ENCODE data around the gene FERMT3. TPM values are rescaled to one million over a fixed set of nuclear protein-coding genes. Genes with fewer than 3 reads are reported as not detected.
A peak's percentile ranks its signal among the peaks of the same experiment; 100 is the strongest.

Gene FERMT3
- total and polyA plus RNA-seq, 2 of the 13 experiments (the other 11 are each of a cell fraction or from before 2014, with no cell fraction given): 0.29 TPM; not detected in 1

GRCh38 chr11:64234647-64235379 is 28.3 kb downstream of the FERMT3 start:
- POLR2A ChIA-PET: interaction anchor here (0.6 to 1.8 kb wide), 3 partner anchors 8 to 49 kb away, joined by 3 to 7 read pairs (median 6); partner anchors contain the start of genes NUDT22, STIP1 and TRPT1
- H3K36me3 ChIP-seq (replicated peaks in 1 of 2; ENCODE audit: control insufficient read depth in 1 of 2, insufficient read depth in 2 of 2, low read length in 2 of 2): no peaks in the 10 kb centered on the region; a peak in 1 of 5 replicates
- peak overlapping the region; percentile 43 for H3K27ac ChIP-seq (ENCODE audit: extremely low read length, insufficient read depth, low read length)
- H3K27me3 ChIP-seq (ENCODE audit: control insufficient read depth in 1 of 2, insufficient read depth in 2 of 2, low read length in 2 of 2): no peaks in the 10 kb centered on the region
- peak; percentile 50 for ATAC-seq
- BruUV-seq (replicated peaks): no TSS peak
- intact Hi-C loops (cut with micrococcal nuclease; ENCODE audit: unreplicated experiment) (no loop called here), in situ Hi-C loops (cut with HindIII; ENCODE audit: extremely low pct_ligation_motif_present, low pct_unique_long_range_greater_than_20kb) (no loop called here)
- no peaks in the 10 kb centered on the region for H3K9me3 ChIP-seq (ENCODE audit: low read length)
- WGBS (ENCODE audit: low lambda C conversion rate): 72% methylated on average over 3 of the region's 80 CpGs
- peaks cover 70% of the 10 kb centered on the region for H3K4me1 ChIP-seq (ENCODE audit: insufficient read depth, low read length)
- H3K79me2 ChIP-seq (ENCODE audit: insufficient read depth, low read length): peaks cover 3% of the 10 kb centered on the region
- H3K9ac ChIP-seq (ENCODE audit: insufficient read depth, low read depth, low read length): peak overlapping the region; percentile 58
- peak overlapping the region; percentile 60 to 80 (median 76) for H3K4me3 ChIP-seq (replicated peaks in 1 of 3; ENCODE audit: insufficient read depth in 1 of 3, low read depth in 2 of 3, low read length in 3 of 3)
- no peaks in the 10 kb centered on the region for H4K20me1 ChIP-seq (ENCODE audit: insufficient read depth, low read length)
- DNase-seq (ENCODE audit: low spot score): no peak
- H2AFZ ChIP-seq (ENCODE audit: low read length): no peak overlapping the region
- peak overlapping the region; percentile 76 for H3K4me2 ChIP-seq (ENCODE audit: low read depth, low read length)
- CTCF ChIA-PET (ENCODE audit: low intra/inter-chr PET ratio, low total read pairs): no interaction called here
- no peak for FAIRE-seq
- TF ChIP-seq KMT2A (CRISPR knock-in tag; IDR thresholded peaks at IDR 0.05): no peak
- peak; percentile 58; the same call in 1 of the 2 replicates for TF ChIP-seq ZNF160 (CRISPR knock-in tag; IDR thresholded peaks at IDR 0.05)
- TF ChIP-seq, protein P1, sequence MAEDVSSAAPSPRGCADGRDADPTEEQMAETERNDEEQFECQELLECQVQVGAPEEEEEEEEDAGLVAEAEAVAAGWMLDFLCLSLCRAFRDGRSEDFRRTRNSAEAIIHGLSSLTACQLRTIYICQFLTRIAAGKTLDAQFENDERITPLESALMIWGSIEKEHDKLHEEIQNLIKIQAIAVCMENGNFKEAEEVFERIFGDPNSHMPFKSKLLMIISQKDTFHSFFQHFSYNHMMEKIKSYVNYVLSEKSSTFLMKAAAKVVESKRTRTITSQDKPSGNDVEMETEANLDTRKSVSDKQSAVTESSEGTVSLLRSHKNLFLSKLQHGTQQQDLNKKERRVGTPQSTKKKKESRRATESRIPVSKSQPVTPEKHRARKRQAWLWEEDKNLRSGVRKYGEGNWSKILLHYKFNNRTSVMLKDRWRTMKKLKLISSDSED (CRISPR knock-in tag; IDR thresholded peaks at IDR 0.05): no peak
- no peak for TF ChIP-seq NR1H2 (CRISPR knock-in tag; IDR thresholded peaks at IDR 0.05; ENCODE audit: borderline replicate concordance, low read depth)
- TF ChIP-seq, protein P2, sequence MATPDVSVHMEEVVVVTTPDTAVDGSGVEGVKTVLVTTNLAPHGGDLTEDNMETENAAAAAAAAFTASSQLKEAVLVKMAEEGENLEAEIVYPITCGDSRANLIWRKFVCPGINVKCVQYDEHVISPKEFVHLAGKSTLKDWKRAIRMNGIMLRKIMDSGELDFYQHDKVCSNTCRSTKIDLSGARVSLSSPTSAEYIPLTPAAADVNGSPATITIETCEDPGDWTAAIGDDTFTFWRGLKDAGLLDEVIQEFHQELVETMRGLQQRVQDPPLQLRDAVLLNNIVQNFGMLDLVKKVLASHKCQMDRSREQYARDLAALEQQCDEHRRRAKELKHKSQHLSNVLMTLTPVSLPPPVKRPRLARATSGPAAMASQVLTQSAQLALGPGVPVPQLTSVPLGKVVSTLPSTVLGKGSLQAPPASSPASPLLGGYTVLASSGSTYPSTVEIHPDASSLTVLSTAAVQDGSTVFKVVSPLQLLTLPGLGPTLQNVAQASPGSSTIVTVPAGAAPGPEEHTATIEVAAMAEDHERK (CRISPR knock-in tag; IDR thresholded peaks at IDR 0.05; ENCODE audit: low read depth): no peak
- no peak for TF ChIP-seq ZSCAN22 (CRISPR knock-in tag; IDR thresholded peaks at IDR 0.05)
- TF ChIP-seq, protein P3, sequence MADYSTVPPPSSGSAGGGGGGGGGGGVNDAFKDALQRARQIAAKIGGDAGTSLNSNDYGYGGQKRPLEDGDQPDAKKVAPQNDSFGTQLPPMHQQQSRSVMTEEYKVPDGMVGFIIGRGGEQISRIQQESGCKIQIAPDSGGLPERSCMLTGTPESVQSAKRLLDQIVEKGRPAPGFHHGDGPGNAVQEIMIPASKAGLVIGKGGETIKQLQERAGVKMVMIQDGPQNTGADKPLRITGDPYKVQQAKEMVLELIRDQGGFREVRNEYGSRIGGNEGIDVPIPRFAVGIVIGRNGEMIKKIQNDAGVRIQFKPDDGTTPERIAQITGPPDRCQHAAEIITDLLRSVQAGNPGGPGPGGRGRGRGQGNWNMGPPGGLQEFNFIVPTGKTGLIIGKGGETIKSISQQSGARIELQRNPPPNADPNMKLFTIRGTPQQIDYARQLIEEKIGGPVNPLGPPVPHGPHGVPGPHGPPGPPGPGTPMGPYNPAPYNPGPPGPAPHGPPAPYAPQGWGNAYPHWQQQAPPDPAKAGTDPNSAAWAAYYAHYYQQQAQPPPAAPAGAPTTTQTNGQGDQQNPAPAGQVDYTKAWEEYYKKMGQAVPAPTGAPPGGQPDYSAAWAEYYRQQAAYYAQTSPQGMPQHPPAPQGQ (CRISPR knock-in tag; IDR thresholded peaks at IDR 0.05; ENCODE audit: borderline replicate concordance): no peak
- TF ChIP-seq ZNF138 (CRISPR knock-in tag; IDR thresholded peaks at IDR 0.05; ENCODE audit: low read depth): no peak
- TF ChIP-seq ZNF782 (CRISPR knock-in tag; IDR thresholded peaks at IDR 0.05; ENCODE audit: borderline replicate concordance): no peak
- TF ChIP-seq MAFG (CRISPR knock-in tag; IDR thresholded peaks at IDR 0.05): no peak
- TF ChIP-seq HNRNPH1 (optimal IDR thresholded peaks at IDR 0.05; ENCODE audit: low read depth, low read length): no peak
- TF ChIP-seq ZNF20 (CRISPR knock-in tag; IDR thresholded peaks at IDR 0.05): no peak
- no peak for TF ChIP-seq MEIS1 (CRISPR knock-in tag; IDR thresholded peaks at IDR 0.05; ENCODE audit: borderline replicate concordance)
- TF ChIP-seq ERF (CRISPR knock-in tag; IDR thresholded peaks at IDR 0.05): peak; percentile 55; the same call in 1 of the 2 replicates
- no peak for TF ChIP-seq ZNF33A (CRISPR knock-in tag; IDR thresholded peaks at IDR 0.05; ENCODE audit: borderline replicate concordance)
- no peak for TF ChIP-seq ZNF816 (CRISPR knock-in tag; IDR thresholded peaks at IDR 0.05; ENCODE audit: borderline replicate concordance)
- TF ChIP-seq TBX2 (CRISPR knock-in tag; IDR thresholded peaks at IDR 0.05; ENCODE audit: borderline replicate concordance): peak; percentile 66; the same call in 1 of the 2 replicates
- TF ChIP-seq ZNF772 (CRISPR knock-in tag; IDR thresholded peaks at IDR 0.05): no peak
- no peak for TF ChIP-seq XRCC5 (optimal IDR thresholded peaks at IDR 0.05; ENCODE audit: low read length)
- TF ChIP-seq ZFYVE20 (CRISPR knock-in tag; IDR thresholded peaks at IDR 0.05; ENCODE audit: borderline replicate concordance, low read depth): no peak
- no peak for TF ChIP-seq HMG20B (CRISPR knock-in tag; conservative IDR thresholded peaks at IDR 0.05)
